ENCODE results near the gene TBC1D32. TPM values are rescaled to one million over a fixed set of nuclear protein-coding genes. Genes with fewer than 3 reads are reported as not detected.

TBC1D32 gene
- polyA plus RNA-seq, 1 donor (not counting 4 experiments of a cell fraction or from before 2014, with no cell fraction given) = 6.7 TPM

GRCh38 chr6:121339639-121340226 is 5.5 kb upstream of the TBC1D32 start:
- Histone ChIP-seq H3K36me3 (ENCODE audit: control insufficient read depth in 2 of 2, extremely low read depth in 1 of 2, insufficient read depth in 2 of 2, low read length in 2 of 2) (no peaks in the 10 kb centered on the region), H3K9me1 (ENCODE audit: control insufficient read depth, extremely low read depth, insufficient read depth, low read length) (no peaks in the 10 kb centered on the region), H4K20me1 (ENCODE audit: control insufficient read depth, extremely low read depth, insufficient read depth, low read length) (no peaks in the 10 kb centered on the region), H3K27ac (ENCODE audit: control insufficient read depth, insufficient read depth, low read length) (no peak overlapping the region), H3K4me2 (ENCODE audit: control insufficient read depth, extremely low read depth, insufficient read depth, low read depth, low read length) (no peak overlapping the region), H3K4me3 (ENCODE audit: control insufficient read depth in 2 of 3, extremely low read depth in 1 of 3, insufficient read depth in 2 of 3, low read depth in 1 of 3, low read length in 3 of 3) (no peak overlapping the region), H3K9me3 (ENCODE audit: control insufficient read depth, low read depth, low read length) (no peaks in the 10 kb centered on the region), H3K9ac (ENCODE audit: control insufficient read depth, extremely low read depth, insufficient read depth, low read length) (no peak overlapping the region), H3K27me3 (ENCODE audit: control insufficient read depth, extremely low read depth, insufficient read depth, low read length) (no peaks in the 10 kb centered on the region), H3K79me2 (ENCODE audit: control insufficient read depth, insufficient read depth, low read length) (no peaks in the 10 kb centered on the region), H3K4me1 (ENCODE audit: control insufficient read depth, extremely low read depth, insufficient read depth, low read length) (peaks cover 6% of the 10 kb centered on the region), H2AFZ (ENCODE audit: control insufficient read depth, low read length) (no peak overlapping the region)
- no peak for DNase-seq (ENCODE audit: low read depth, low spot score)
- no peak for TF ChIP-seq CTCF (optimal IDR thresholded peaks at IDR 0.05 in 1 of 3, IDR thresholded peaks at IDR 0.05 in 1 of 3, conservative IDR thresholded peaks at IDR 0.05 in 1 of 3; ENCODE audit: extremely low read depth in 1 of 3, insufficient read depth in 2 of 3, low read length in 3 of 3)
- no peak for TF ChIP-seq EZH2 (IDR thresholded peaks at IDR 0.05; ENCODE audit: low read length)
- dilution Hi-C loops (cut with MboI; ENCODE audit: extremely low pct_ligation_motif_present, low sequenced_read_pairs) = no loop called here
- no peak for FAIRE-seq

GRCh38 chr6:121338956-121339355 is 4.7 kb upstream of the TBC1D32 start:
- no peaks in the 10 kb centered on the region for H4K20me1 ChIP-seq (ENCODE audit: control insufficient read depth, extremely low read depth, insufficient read depth, low read length)
- TF ChIP-seq CTCF (optimal IDR thresholded peaks at IDR 0.05 in 1 of 3, IDR thresholded peaks at IDR 0.05 in 1 of 3, conservative IDR thresholded peaks at IDR 0.05 in 1 of 3; ENCODE audit: extremely low read depth in 1 of 3, insufficient read depth in 2 of 3, low read length in 3 of 3) (no peak), EZH2 (IDR thresholded peaks at IDR 0.05; ENCODE audit: low read length) (no peak)
- no peaks in the 10 kb centered on the region for H3K79me2 ChIP-seq (ENCODE audit: control insufficient read depth, insufficient read depth, low read length)
- no peaks in the 10 kb centered on the region for H3K9me1 ChIP-seq (ENCODE audit: control insufficient read depth, extremely low read depth, insufficient read depth, low read length)
- no peak overlapping the region for H2AFZ ChIP-seq (ENCODE audit: control insufficient read depth, low read length)
- FAIRE-seq (no peak), DNase-seq (ENCODE audit: low read depth, low spot score) (no peak)
- no peak overlapping the region for H3K4me3 ChIP-seq (ENCODE audit: control insufficient read depth in 2 of 3, extremely low read depth in 1 of 3, insufficient read depth in 2 of 3, low read depth in 1 of 3, low read length in 3 of 3)
- H3K27me3 ChIP-seq (ENCODE audit: control insufficient read depth, extremely low read depth, insufficient read depth, low read length) = no peaks in the 10 kb centered on the region
- H3K36me3 ChIP-seq (ENCODE audit: control insufficient read depth in 2 of 2, extremely low read depth in 1 of 2, insufficient read depth in 2 of 2, low read length in 2 of 2) = no peaks in the 10 kb centered on the region
- no peak overlapping the region for H3K4me2 ChIP-seq (ENCODE audit: control insufficient read depth, extremely low read depth, insufficient read depth, low read depth, low read length)
- H3K9me3 ChIP-seq (ENCODE audit: control insufficient read depth, low read depth, low read length) = no peaks in the 10 kb centered on the region
- dilution Hi-C loops (cut with MboI; ENCODE audit: extremely low pct_ligation_motif_present, low sequenced_read_pairs) = no loop called here
- no peak overlapping the region for H3K27ac ChIP-seq (ENCODE audit: control insufficient read depth, insufficient read depth, low read length)
- H3K9ac ChIP-seq (ENCODE audit: control insufficient read depth, extremely low read depth, insufficient read depth, low read length) = no peak overlapping the region
- H3K4me1 ChIP-seq (ENCODE audit: control insufficient read depth, extremely low read depth, insufficient read depth, low read length) = peaks cover 6% of the 10 kb centered on the region
